Astrocyte (in vitro differentiated cells and primary cell): Measurements from ENCODE around the gene MAML2. TPM values are rescaled to one million over a fixed set of nuclear protein-coding genes. Genes with fewer than 3 reads are reported as not detected.

Source experiments
- DNase-seq: peaks from one replicate; pipeline ENCODE4 v3.0.0-alpha.2; 2010; ENCODE audit warnings: low read depth
- FAIRE-seq: peaks from 2 replicates; lab custom pipeline; 2011; peaks lifted over from hg19 to GRCh38; lab: Jason Lieb, UNC
- H2AFZ ChIP-seq: 2 replicates; pipeline ENCODE4 v1.6.0; 2012; ENCODE audit warnings: low read depth, low read length, inconsistent platforms
- H3K27ac ChIP-seq: 2 replicates; pipeline ENCODE4 v1.5.1; 2011; ENCODE audit warnings: low read depth, low read length, inconsistent platforms
- H3K27me3 ChIP-seq: 2 replicates; pipeline ENCODE4 v1.6.0; 2011; ENCODE audit warnings: low read length, inconsistent platforms; ENCODE audit not compliant: insufficient read depth
- H3K36me3 ChIP-seq: 2 replicates; pipeline ENCODE4 v1.5.1; 2011; ENCODE audit warnings: low read length, inconsistent platforms; ENCODE audit not compliant: insufficient read depth
- H3K4me1 ChIP-seq: 2 replicates; pipeline ENCODE4 v1.5.1; 2011; ENCODE audit warnings: low read length, inconsistent platforms; ENCODE audit not compliant: insufficient read depth
- H3K4me2 ChIP-seq: 2 replicates; pipeline ENCODE4 v1.6.0; 2012; ENCODE audit warnings: low read length, inconsistent platforms
- H3K4me3 ChIP-seq: 2 replicates; pipeline ENCODE4 v1.5.1; 2011; ENCODE audit warnings: low read depth, mild to moderate bottlenecking, low read length, inconsistent platforms; ENCODE audit not compliant: insufficient read depth
- H3K79me2 ChIP-seq: 2 replicates; pipeline ENCODE4 v1.6.0; 2012; ENCODE audit warnings: mild to moderate bottlenecking, low read length, inconsistent platforms; ENCODE audit not compliant: insufficient read depth
- H3K9ac ChIP-seq: 2 replicates; pipeline ENCODE4 v1.6.0; 2012; ENCODE audit warnings: mild to moderate bottlenecking, low read length, inconsistent platforms
- H3K9me3 ChIP-seq: 2 replicates; pipeline ENCODE4 v1.5.1; 2012; ENCODE audit warnings: low read depth, mild to moderate bottlenecking, low read length, inconsistent platforms; ENCODE audit not compliant: insufficient read depth
- H4K20me1 ChIP-seq: 2 replicates; pipeline ENCODE4 v1.6.0; 2012; ENCODE audit warnings: low read length, inconsistent platforms; ENCODE audit not compliant: insufficient read depth
- H3K27ac Mint-ChIP-seq: one replicate; pipeline ENCODE4 v1.8.0; 2021; ENCODE audit warnings: mild to moderate bottlenecking, mixed read lengths; ENCODE audit not compliant: unreplicated experiment
- H3K27me3 Mint-ChIP-seq: one replicate; pipeline ENCODE4 v1.8.0; 2021; ENCODE audit warnings: low read depth, mixed read lengths; ENCODE audit not compliant: unreplicated experiment
- H3K36me3 Mint-ChIP-seq: one replicate; pipeline ENCODE4 v1.8.0; 2021; ENCODE audit warnings: low read depth, mixed read lengths; ENCODE audit not compliant: unreplicated experiment
- H3K4me1 Mint-ChIP-seq: one replicate; pipeline ENCODE4 v1.8.0; 2021; ENCODE audit warnings: low read depth, mixed read lengths; ENCODE audit not compliant: unreplicated experiment
- H3K4me3 Mint-ChIP-seq: one replicate; pipeline ENCODE4 v1.8.0; 2021; ENCODE audit warnings: mild to moderate bottlenecking, moderate library complexity, mixed read lengths; ENCODE audit not compliant: unreplicated experiment
- H3K9me3 Mint-ChIP-seq: one replicate; pipeline ENCODE4 v1.8.0; 2021; ENCODE audit warnings: mild to moderate bottlenecking, mixed read lengths; ENCODE audit not compliant: unreplicated experiment
- CTCF ChIP-seq: IDR thresholded peaks from 2 replicates; pipeline ENCODE4 v1.5.1; 2011; ENCODE audit warnings: low read depth, mild to moderate bottlenecking, inconsistent platforms, low read length, moderate library complexity; ENCODE audit not compliant: insufficient read depth
- EZH2 ChIP-seq: IDR thresholded peaks from 2 replicates; pipeline ENCODE4 v1.6.1; 2012; ENCODE audit warnings: mild to moderate bottlenecking, low read length, inconsistent platforms; ENCODE audit not compliant: insufficient read depth
- total RNA-seq: library from RNA; stranded (reverse); gene quantifications from 2 replicates; pipeline ENCODE4 v1.2.1, GENCODE V29; 2021

Gene MAML2
- total RNA-seq, 1 donor from 2014 or later = 27.4 TPM

DNA sequence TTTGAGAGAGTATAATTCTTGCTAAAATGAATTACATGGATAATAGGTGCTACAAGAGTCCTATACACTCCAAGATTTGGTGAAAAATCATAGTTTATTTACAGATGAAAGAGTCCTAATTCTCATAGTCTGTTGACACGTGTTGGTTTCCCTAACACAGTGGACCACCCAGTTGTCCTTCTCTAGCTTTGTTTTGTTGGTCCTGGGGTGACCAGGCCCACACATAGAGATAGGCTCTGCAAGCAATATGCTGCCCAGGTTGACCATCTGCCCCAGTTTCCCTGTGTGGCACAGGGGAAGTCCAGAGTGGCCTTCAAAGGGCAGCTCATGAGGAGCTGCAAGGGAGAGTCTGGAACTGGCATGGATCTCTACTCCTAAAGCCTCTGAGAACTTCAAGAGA, 184.9 kb downstream of the MAML2 start:
- no peaks in the 10 kb centered on the region for H3K27me3 ChIP-seq
- H3K27ac Mint-ChIP-seq = no peak overlapping the region
- peaks cover 64% of the 10 kb centered on the region for H3K4me1 Mint-ChIP-seq
- H3K4me3 ChIP-seq = no peak overlapping the region
- peaks cover 5% of the 10 kb centered on the region for H3K36me3 Mint-ChIP-seq
- H3K9me3 Mint-ChIP-seq = no peaks in the 10 kb centered on the region
- FAIRE-seq (no peak), DNase-seq (no peak)
- peaks cover 42% of the 10 kb centered on the region for H3K79me2 ChIP-seq
- H3K36me3 ChIP-seq = no peaks in the 10 kb centered on the region
- H3K4me3 Mint-ChIP-seq = no peak overlapping the region
- H3K9me3 ChIP-seq = no peaks in the 10 kb centered on the region
- peak overlapping the region; percentile 98 for H3K27ac ChIP-seq
- peaks cover 58% of the 10 kb centered on the region for H3K4me1 ChIP-seq
- no peak overlapping the region for H3K4me2 ChIP-seq
- H3K9ac ChIP-seq = no peak overlapping the region
- no peak for TF ChIP-seq EZH2
- no peak for TF ChIP-seq CTCF
- no peaks in the 10 kb centered on the region for H4K20me1 ChIP-seq
- no peaks in the 10 kb centered on the region for H3K27me3 Mint-ChIP-seq
- no peak overlapping the region for H2AFZ ChIP-seq

DNA sequence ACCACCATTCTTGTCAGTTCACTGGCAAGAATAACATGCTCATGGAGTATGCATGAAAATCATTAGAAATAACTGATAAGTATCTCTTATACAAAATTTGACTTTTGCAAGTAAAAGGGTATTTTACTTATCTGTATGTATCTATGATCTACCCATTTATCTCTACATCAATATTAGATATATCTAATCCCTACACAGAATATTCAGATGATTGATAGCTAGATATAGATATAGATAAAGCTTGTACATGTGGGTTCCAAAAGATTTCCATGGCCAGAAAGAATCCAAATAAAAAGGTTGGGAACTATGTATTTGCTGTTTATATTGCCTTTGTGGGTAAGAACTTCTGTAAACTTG, 185.5 kb downstream of the MAML2 start:
- Mint-ChIP-seq H3K36me3 (peaks cover 5% of the 10 kb centered on the region), H3K9me3 (no peaks in the 10 kb centered on the region), H3K27me3 (no peaks in the 10 kb centered on the region), H3K27ac (peak overlapping the region; percentile 96), H3K4me1 (peaks cover 67% of the 10 kb centered on the region), H3K4me3 (no peak overlapping the region)
- no peaks in the 10 kb centered on the region for H3K9me3 ChIP-seq
- H3K4me2 ChIP-seq = peak overlapping the region; percentile 81
- no peak overlapping the region for H3K4me3 ChIP-seq
- FAIRE-seq (no peak), DNase-seq (no peak)
- TF ChIP-seq EZH2 (no peak), CTCF (no peak)
- H3K9ac ChIP-seq = peak overlapping the region; percentile 83
- H3K27ac ChIP-seq = peak overlapping the region; percentile 98
- peaks cover 48% of the 10 kb centered on the region for H3K79me2 ChIP-seq
- no peaks in the 10 kb centered on the region for H3K27me3 ChIP-seq
- H2AFZ ChIP-seq = no peak overlapping the region
- H3K36me3 ChIP-seq = no peaks in the 10 kb centered on the region
- H4K20me1 ChIP-seq = no peaks in the 10 kb centered on the region
- H3K4me1 ChIP-seq = peaks cover 59% of the 10 kb centered on the region

DNA sequence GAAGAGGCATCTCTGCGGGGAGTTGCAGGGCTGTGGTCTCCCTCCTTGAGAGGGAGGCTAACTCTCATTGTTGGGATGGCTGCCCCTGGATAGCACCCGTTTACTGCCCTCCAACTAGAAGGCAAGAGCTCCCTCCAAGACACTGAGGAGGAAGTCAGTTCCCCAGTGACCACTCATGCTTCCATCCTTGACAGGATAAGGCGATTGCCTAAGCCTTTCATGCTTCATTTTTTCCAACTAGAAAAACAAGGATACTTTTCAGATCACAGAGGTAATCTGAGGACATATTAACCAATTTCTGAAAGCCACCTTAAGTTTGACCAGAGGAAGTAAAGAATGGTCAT, 186.6 kb downstream of the MAML2 start:
- peaks cover 66% of the 10 kb centered on the region for H3K4me1 Mint-ChIP-seq
- H3K4me3 ChIP-seq = peak overlapping the region; percentile 25
- H3K36me3 ChIP-seq = no peaks in the 10 kb centered on the region
- peaks cover 3% of the 10 kb centered on the region for H3K36me3 Mint-ChIP-seq
- peak overlapping the region; percentile 96 for H3K27ac Mint-ChIP-seq
- no peaks in the 10 kb centered on the region for H3K27me3 Mint-ChIP-seq
- peak overlapping the region; percentile 83 for H3K9ac ChIP-seq
- no peaks in the 10 kb centered on the region for H3K27me3 ChIP-seq
- peaks cover 55% of the 10 kb centered on the region for H3K79me2 ChIP-seq
- FAIRE-seq (no peak), DNase-seq (no peak)
- TF ChIP-seq CTCF = no peak
- TF ChIP-seq EZH2 = no peak
- H3K4me3 Mint-ChIP-seq = peak overlapping the region; percentile 12
- H3K4me1 ChIP-seq = peaks cover 56% of the 10 kb centered on the region
- H3K4me2 ChIP-seq = peak overlapping the region; percentile 81
- no peaks in the 10 kb centered on the region for H3K9me3 Mint-ChIP-seq
- peak overlapping the region; percentile 98 for H3K27ac ChIP-seq
- no peaks in the 10 kb centered on the region for H3K9me3 ChIP-seq
- H2AFZ ChIP-seq = no peak overlapping the region
- no peaks in the 10 kb centered on the region for H4K20me1 ChIP-seq
